ENCODE results near the gene TRAF4.

- TF ChIP-seq CTCF (IDR thresholded peaks at IDR 0.05) (no peak), POLR2A (IDR thresholded peaks at IDR 0.05) (no peak), EP300 (IDR thresholded peaks at IDR 0.05) (no peak)
Measured at GRCh38 chr17:28716740-28717577, 26.9 kb upstream of the TRAF4 start.
